Skeletal muscle tissue (tissue), 4 donors: ENCODE results near the gene UNC79. TPM values are rescaled to one million over a fixed set of nuclear protein-coding genes. Genes with fewer than 3 reads are reported as not detected.

Experiments used
- H3K27ac ChIP-seq: one replicate; pipeline ENCODE4 v1.7.0; 2013; ENCODE audit warnings: mild to moderate bottlenecking, low read depth, low read length, inconsistent platforms
- H3K27me3 ChIP-seq, 3 donors: one replicate each; pipeline ENCODE4 v1.7.0; 2013; ENCODE audit warnings: low read length in 3 of 3; ENCODE audit not compliant: control insufficient read depth in 3 of 3, insufficient read depth in 3 of 3
- H3K36me3 ChIP-seq, 3 donors: one replicate each; pipeline ENCODE4 v1.7.0; 2013; ENCODE audit warnings: low read length in 3 of 3; ENCODE audit not compliant: control insufficient read depth in 3 of 3, insufficient read depth in 3 of 3
- H3K4me1 ChIP-seq, 3 donors: one replicate each; pipeline ENCODE4 v1.7.0; 2013; ENCODE audit warnings: low read length in 3 of 3, mild to moderate bottlenecking in 3 of 3; ENCODE audit not compliant: control insufficient read depth in 3 of 3, insufficient read depth in 3 of 3
- H3K4me3 ChIP-seq, 3 donors: one replicate each; pipeline ENCODE4 v1.7.0; 2013; ENCODE audit warnings: low read length in 3 of 3
- H3K9ac ChIP-seq, 3 donors: one replicate each; pipeline ENCODE4 v1.7.0; 2013; ENCODE audit warnings: low read length in 3 of 3, mild to moderate bottlenecking in 3 of 3, moderate library complexity in 2 of 3, low read depth in 1 of 3
- H3K9me3 ChIP-seq, 3 donors: one replicate each; pipeline ENCODE4 v1.7.0; 2013; ENCODE audit warnings: low read length in 3 of 3; ENCODE audit not compliant: control insufficient read depth in 3 of 3
- total RNA-seq: library from RNA; depleted of rRNA; stranded (reverse); fragments of >200 nt; gene quantifications from one replicate; pipeline ENCODE4 v1.2.3, GENCODE V29; 2014
- donor health status: Osteomylitis.

Gene UNC79
- total RNA-seq, 1 donor from 2014 or later = under 0.01 TPM

DNA sequence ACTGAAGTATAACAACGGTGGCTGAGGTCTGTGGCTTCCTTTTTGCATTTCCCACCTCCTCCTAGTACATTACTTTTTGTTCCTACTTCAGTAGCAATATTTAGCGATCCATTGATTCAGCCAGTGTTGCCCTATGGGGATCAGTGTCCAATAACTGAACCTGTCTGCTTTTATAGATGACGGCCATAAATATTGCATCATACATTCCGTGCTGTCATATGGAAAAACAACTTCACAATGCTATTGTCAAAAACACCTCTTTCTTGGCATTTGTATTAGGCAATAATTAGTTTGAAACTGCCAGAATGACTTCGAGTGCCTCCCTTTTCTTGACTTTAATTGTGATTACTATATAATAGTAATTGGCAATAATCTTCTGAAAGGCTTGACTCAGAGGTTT, 208.1 kb downstream of the UNC79 start:
- no peak overlapping the region for H3K4me3 ChIP-seq
- H3K27me3 ChIP-seq = no peaks in the 10 kb centered on the region
- H3K36me3 ChIP-seq = peaks cover 0 to 2% (median 0%) of the 10 kb centered on the region in 3 donors
- H3K27ac ChIP-seq = no peak overlapping the region
- H3K9ac ChIP-seq = no peak overlapping the region
- no peaks in the 10 kb centered on the region for H3K9me3 ChIP-seq
- H3K4me1 ChIP-seq = no peaks in the 10 kb centered on the region

DNA sequence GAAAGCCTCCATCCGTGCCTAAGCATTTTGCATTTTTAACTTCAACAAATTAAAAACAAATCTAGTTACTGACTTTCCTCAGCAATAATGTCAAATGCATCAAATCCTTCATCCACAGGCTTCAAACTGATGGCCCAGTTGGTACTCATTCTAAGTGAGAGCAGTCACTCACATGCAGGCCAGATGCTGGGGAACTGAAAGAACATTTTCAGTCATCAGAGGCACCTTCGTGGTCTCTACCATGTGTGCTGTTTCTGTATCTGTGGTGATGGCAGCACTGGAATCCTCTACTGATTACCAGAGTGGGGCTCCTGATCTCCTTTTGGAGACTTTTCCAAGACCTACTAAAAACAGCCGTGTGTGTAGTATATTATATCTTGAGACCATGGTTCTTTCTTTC, 212.4 kb downstream of the UNC79 start:
- no peaks in the 10 kb centered on the region for H3K36me3 ChIP-seq
- no peak overlapping the region for H3K4me3 ChIP-seq
- no peaks in the 10 kb centered on the region for H3K9me3 ChIP-seq
- H3K27me3 ChIP-seq = no peaks in the 10 kb centered on the region
- H3K9ac ChIP-seq = no peak overlapping the region
- H3K4me1 ChIP-seq = no peaks in the 10 kb centered on the region
- H3K27ac ChIP-seq = no peak overlapping the region

DNA sequence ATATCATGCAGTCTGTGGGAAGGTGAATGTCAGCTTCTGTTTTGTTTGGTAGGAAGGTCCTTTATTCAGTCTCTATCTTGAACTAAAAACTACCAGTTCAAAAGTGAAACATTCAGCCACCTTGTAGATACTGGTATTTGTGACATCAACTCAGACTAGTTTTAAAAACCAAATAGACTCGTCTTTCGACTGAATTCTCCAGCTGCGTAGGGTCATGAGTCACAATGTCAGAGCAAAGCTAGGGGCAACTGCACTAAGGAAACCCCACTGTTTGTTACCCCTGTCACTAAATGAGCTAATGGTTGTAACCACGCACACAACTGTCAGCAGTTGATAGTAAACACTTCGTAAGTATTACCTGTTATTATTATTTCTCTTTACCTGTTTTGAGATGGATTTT, 212.9 kb downstream of the UNC79 start:
- Histone ChIP-seq H3K36me3 (no peaks in the 10 kb centered on the region), H3K4me3 (no peak overlapping the region), H3K27me3 (no peaks in the 10 kb centered on the region), H3K9ac (no peak overlapping the region), H3K27ac (no peak overlapping the region), H3K4me1 (no peaks in the 10 kb centered on the region), H3K9me3 (no peaks in the 10 kb centered on the region)

DNA sequence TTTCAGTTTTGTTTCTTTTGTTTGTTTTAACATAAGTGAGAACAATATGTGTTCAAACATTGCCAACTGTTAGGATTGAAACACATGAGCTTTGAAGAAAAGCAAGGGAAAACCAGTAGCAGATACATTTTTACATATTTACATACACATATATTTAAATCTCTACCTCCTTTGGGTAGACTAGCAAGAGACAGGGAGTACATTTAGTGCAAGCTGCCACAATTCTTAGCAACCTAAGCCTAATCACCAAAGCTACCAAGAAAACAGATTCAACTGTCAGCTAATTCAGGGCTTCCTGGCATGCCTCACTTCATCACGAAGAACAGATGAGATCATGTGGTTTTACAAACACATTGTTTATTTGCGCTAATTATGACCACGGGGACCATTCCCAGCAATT, 214.5 kb downstream of the UNC79 start:
- Histone ChIP-seq H3K9me3 (no peaks in the 10 kb centered on the region), H3K36me3 (no peaks in the 10 kb centered on the region), H3K27ac (no peak overlapping the region), H3K9ac (no peak overlapping the region), H3K27me3 (no peaks in the 10 kb centered on the region), H3K4me1 (no peaks in the 10 kb centered on the region), H3K4me3 (no peak overlapping the region)

DNA sequence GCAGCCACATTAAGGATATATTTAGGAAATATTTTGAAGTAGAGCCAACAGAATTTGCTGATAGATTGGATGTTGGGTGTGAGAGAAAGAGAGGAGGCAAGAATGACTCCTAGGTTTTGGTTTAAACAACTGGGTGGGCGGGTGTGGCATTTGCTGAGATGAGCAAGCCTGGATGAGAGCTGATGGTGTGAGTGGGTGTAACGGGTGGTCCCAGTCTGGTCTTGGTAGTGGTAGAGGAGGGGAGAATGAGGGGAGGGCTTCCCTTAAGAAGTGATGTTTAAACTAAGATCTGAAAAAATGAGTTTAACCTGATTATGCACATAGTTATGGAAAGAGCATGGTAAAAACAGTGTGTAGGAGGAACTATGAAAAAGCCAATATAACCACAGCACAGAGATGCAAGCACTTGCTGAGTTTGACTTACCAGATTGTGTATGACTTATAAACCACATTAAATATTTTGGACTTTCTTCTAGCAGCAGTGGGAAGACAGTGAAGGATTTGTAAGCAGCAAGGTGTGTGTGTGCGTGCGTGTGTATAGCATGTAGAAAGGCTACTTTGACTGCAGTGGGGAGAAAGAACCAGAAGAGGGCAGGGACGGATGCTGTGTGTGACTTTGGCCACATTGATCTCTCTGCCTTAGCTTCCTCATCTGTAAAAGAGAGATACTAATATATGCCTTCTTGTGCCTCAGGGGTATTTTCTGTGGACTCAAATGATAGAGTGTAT, 217.9 kb downstream of the UNC79 start:
- no peak overlapping the region for H3K9ac ChIP-seq
- no peaks in the 10 kb centered on the region for H3K36me3 ChIP-seq
- no peaks in the 10 kb centered on the region for H3K27me3 ChIP-seq
- no peaks in the 10 kb centered on the region for H3K4me1 ChIP-seq
- no peak overlapping the region for H3K4me3 ChIP-seq
- H3K27ac ChIP-seq = no peak overlapping the region
- H3K9me3 ChIP-seq = no peaks in the 10 kb centered on the region

DNA sequence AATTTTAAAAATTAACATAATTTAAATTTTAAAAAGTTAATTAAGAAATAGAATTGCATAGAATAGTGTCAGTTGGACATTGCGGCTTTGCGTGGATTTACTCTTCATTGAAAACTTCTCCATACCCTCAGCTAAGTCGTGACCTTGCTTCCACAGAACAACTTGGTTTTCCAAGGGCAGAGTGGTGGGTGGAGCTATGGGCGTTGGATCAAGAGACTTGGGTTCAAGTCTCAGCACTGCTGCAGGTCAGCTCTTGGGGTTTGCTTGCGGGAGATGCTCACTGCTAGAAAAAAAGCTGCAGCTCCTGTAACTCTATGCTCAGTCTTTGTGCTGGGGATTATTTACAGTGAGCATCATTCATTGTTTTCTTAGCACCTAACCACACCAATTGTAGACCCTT, 223.9 kb downstream of the UNC79 start:
- Histone ChIP-seq H3K4me1 (no peaks in the 10 kb centered on the region), H3K27ac (no peak overlapping the region), H3K27me3 (no peaks in the 10 kb centered on the region), H3K4me3 (no peak overlapping the region), H3K9ac (no peak overlapping the region), H3K9me3 (no peaks in the 10 kb centered on the region), H3K36me3 (no peaks in the 10 kb centered on the region)

DNA sequence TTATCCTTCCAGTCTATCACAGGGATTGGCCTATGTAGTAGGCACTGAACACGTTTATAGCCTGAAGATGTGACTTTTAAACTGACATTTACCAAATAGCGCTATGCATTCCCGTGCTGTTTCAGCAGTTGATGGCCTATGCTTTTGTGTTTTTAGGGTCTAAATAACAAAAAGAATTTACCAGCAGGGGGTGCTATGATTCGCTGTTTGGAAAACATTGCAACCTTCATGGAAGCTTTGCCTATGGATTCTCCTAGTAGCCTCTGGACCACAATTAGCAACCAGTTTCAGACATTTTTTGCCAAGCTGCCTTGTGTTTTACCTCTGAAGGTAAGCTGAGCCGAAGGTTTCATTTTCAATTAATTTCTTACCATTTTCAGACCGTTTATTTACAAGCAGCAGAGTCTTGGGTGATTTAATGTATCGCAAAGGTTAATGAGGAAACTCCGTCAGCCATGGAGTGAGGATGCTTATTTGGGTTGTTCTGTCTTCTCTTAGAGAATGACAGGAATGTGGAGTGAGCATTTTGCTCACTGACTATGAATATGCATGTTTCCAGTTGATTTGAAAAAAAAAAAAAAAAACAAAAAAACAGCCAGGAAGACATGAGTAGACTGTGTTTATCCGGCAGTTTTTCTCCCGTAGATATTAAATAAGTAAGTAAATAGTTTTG, 224.5 kb downstream of the UNC79 start:
- Histone ChIP-seq H3K9me3 (no peaks in the 10 kb centered on the region), H3K27ac (no peak overlapping the region), H3K9ac (no peak overlapping the region), H3K4me1 (no peaks in the 10 kb centered on the region), H3K27me3 (no peaks in the 10 kb centered on the region), H3K36me3 (no peaks in the 10 kb centered on the region), H3K4me3 (no peak overlapping the region)

DNA sequence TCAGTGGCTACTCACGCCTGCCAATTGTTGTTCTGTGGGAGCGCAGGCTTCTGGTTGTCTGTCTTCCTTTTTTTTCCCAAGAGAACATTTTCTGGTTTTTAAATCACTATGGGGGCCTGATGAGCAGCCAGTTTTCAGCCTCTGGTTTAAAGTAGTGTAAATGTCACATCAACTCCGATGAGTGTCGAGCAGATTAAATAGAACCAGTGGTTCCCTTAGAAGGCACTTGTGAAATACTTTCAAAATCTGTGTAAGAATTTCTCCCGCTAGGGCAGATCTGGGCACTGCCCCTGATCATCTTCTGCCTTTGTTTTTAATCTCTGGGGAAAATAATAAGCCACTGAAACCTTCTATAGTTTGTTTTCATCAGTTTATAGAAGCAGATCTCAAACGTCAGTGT, 227.1 kb downstream of the UNC79 start:
- no peaks in the 10 kb centered on the region for H3K9me3 ChIP-seq
- H3K4me3 ChIP-seq = no peak overlapping the region
- no peak overlapping the region for H3K9ac ChIP-seq
- H3K36me3 ChIP-seq = no peaks in the 10 kb centered on the region
- no peaks in the 10 kb centered on the region for H3K4me1 ChIP-seq
- H3K27me3 ChIP-seq = no peaks in the 10 kb centered on the region
- no peak overlapping the region for H3K27ac ChIP-seq

DNA sequence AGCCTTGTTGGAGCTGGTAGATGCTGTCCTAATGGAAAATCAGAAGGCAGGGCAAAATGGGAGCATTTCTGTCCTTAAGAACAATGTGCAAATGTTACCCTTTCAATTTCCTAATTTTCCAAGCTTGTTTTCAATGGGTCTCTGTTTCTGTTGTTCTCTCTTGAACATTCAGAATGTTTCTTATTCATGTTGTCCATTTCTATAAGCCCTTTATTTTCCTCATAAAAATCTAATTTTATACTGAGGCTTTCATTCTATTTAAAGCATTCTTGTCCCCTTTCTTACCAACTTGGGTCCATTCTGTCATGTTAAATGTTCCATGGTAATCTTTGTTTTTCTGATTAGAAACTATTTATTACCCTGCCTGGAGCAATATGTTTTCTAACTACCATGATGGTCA, 232.6 kb downstream of the UNC79 start:
- Histone ChIP-seq H3K4me1 (no peaks in the 10 kb centered on the region), H3K4me3 (no peak overlapping the region), H3K9ac (no peak overlapping the region)

DNA sequence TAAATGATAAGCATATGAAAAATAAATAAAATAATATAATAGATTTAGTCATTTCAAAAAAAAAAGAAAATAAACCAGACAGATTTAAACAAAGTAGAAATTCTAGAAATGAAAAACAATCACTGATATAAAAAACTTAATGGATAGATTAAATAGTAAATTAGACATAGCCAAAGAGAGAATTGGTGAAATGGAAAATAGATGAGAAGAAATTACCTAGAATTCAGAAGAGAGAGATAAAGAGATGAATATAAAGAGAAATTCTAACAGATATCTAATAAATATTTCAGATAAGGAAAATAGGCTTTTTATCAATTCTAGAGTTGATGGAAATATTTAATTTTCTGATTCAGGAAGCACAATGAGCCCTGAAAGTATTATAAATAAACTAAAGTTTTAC, 234.4 kb downstream of the UNC79 start:
- Histone ChIP-seq H3K27ac (no peak overlapping the region), H3K4me1 (no peaks in the 10 kb centered on the region), H3K9ac (no peak overlapping the region), H3K4me3 (no peak overlapping the region), H3K9me3 (peaks cover 0 to 18% (median 0%) of the 10 kb centered on the region in 3 donors), H3K27me3 (no peaks in the 10 kb centered on the region), H3K36me3 (no peaks in the 10 kb centered on the region)

More for the DNA sequence above, 232.6 kb downstream of the UNC79 start:
- Histone ChIP-seq H3K36me3 (no peaks in the 10 kb centered on the region), H3K27me3 (no peaks in the 10 kb centered on the region), H3K9me3 (peaks cover 0 to 18% (median 0%) of the 10 kb centered on the region in 3 donors), H3K27ac (no peak overlapping the region)
